HG03103 (cell line): ENCODE results near the gene PPP2R5A.
"Not testable (repeated sequence)": the region's sequence is repeated elsewhere in the genome, so short reads cannot be mapped to it uniquely, and the experiment has no call there.

Source experiments
- ATAC-seq: cut with Tn5 transposase; IDR thresholded peaks from one replicate; pipeline ENCODE4 v1.9.1; 2021; ENCODE audit warnings: low read depth; ENCODE audit not compliant: unreplicated experiment

PPP2R5A gene

GRCh38 chr1:212267017-212267416 is 18.2 kb upstream of the PPP2R5A start:
- ATAC-seq = no peak

- ATAC-seq = peak; percentile 70
Measured at GRCh38 chr1:212267460-212267859, 17.8 kb upstream of the PPP2R5A start.

GRCh38 chr1:212269306-212269705 is 15.9 kb upstream of the PPP2R5A start:
- no peak for ATAC-seq

GRCh38 chr1:212270564-212270963 is 14.6 kb upstream of the PPP2R5A start:
- ATAC-seq = no peak

- no peak for ATAC-seq
Measured at GRCh38 chr1:212271234-212271633, 14.0 kb upstream of the PPP2R5A start.

DNA sequence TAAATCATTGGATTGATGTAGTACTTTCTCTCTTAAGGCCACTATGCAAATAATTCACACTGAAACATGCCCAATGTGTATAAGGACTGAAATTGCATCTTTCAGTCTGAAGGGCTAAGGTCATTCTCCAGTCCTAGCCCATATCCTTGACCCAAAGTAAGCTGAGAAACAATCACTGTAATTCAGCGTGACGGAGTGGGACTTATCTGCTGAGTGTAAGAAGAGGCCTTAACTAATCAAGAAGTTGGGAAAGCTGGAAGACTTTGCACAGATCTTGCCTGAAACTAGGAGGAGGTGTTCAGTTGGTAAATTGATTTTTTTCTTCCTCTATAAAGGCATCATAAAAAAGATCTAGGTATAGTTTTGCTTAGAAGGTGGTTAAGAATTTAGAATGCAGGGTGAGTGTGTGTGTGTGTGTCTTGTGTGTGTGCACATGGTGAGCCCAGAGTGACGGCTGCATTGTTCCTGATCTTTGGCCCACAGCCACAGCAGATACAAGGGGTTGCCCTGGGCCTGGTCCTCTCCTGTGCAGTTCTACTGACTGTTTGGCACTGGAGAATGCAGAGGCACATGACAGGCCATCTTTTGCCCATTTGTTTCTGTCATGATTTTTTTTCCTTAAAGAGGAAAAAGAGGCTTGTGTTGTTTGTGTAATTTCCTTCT is 13.3 kb upstream of the PPP2R5A start:
- ATAC-seq = no peak

DNA sequence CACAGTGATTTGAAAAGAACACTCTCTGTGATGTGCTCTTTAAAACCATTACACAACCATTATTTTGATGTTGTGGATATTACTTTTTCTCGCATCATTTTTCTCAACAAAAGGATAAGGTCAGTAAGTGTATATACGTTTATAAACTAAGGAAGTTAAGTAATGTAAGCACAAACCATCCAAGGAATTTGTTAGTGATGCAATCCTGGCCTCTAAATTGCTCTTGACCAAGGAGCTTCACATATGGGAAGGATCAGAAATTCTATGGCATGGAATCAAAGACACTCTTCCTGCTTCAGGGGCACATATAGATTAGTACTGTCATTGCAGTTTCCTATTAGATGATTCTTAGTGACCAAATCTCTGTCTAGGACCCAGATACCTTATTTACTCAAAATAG is 3.6 kb upstream of the PPP2R5A start:
- no peak for ATAC-seq

DNA sequence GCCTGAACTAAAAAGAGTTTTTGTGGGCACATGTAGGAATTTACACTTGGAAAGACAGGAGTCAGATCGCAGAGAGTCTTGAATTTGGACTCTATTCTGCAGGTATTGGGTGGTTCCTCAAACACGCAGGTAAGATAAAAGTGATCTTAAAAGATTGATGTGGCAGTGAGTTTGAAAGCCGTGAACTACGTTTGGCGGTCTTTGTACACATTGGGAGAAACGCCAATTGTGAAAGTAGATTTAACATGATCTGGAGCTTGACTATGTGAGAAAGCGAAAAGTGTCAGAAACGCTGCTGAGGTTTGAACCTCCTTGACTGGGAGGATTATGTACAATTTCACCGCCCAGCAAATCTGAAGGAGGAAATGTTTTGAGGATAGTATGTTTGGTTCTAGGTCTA is 1.5 kb upstream of the PPP2R5A start:
- ATAC-seq = no peak

- no peak for ATAC-seq
Measured at GRCh38 chr1:212284332-212284743, 872 bp upstream of the PPP2R5A start.

- peak; percentile 4 for ATAC-seq
Measured at GRCh38 chr1:212285685-212286555, 710 bp downstream of the PPP2R5A start.

DNA sequence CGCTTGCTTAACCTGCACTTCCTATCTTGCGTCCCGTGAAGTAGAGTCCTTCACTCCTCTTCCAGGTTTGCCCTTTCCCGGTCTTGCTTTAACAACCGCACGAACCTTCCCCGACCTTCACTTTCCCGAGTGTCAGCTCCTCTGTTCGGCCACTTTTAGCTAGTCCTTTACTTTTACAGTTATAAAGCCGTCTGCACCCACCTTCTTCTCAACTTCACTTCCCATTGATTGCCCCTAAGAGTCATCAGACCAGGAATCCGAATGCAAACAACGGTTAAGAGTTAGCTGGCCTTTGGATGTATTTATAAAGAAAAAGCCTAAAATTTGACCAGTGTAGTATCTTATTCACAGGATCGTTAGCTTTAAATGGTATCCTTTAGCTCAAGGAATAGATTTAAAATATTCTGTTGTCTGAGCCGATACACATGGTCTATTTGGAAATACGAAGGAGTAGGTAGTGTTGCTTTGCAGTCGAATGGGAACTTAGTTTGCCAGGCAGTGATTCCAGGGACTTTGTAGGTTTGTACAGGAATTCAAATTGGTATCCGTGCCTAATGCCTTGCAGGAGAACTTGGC is 1.4 kb downstream of the PPP2R5A start:
- ATAC-seq = no peak

GRCh38 chr1:212287261-212287895 is 2.2 kb downstream of the PPP2R5A start:
- ATAC-seq = no peak

DNA sequence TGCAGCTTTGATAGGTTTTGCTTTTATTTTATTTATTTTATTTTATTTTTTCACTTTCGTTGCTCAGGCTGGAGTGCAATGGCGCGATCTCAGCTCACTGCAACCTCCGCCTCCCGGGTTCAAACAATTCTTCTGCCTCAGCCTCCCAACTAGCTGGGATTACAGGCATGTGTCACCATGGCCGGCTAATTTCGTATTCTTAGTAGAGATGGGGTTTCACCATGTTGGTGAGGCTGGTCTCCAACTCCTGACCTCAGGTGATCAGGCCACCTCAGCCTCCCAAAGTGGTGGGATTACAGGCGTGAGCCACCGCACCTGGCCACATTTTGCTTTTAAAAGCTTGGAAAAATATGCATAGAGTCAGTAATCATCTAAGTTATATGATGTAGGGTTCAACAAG is 2.8 kb downstream of the PPP2R5A start:
- ATAC-seq = not testable (repeated sequence)

DNA sequence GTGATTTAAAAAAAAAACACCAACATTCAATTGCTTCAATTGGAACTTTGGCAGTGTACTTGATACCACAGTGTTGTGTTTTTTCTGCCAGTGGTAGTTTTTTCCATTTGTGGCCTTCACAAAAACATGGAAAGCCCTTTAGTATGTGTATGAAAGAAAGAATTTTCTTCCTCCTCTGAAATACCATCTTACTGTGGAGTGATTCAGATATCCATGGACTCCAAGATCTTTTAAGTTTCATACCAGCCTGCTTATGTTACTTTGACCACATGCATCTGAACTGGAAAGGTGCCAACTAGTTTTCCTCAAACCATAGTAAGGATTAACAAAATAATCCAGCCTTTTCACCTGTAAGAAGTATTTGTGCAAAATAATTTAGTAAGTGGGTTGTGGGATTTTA is 3.4 kb downstream of the PPP2R5A start:
- no peak for ATAC-seq

- ATAC-seq = no peak
Measured at GRCh38 chr1:212289262-212290077, 4.3 kb downstream of the PPP2R5A start.

DNA sequence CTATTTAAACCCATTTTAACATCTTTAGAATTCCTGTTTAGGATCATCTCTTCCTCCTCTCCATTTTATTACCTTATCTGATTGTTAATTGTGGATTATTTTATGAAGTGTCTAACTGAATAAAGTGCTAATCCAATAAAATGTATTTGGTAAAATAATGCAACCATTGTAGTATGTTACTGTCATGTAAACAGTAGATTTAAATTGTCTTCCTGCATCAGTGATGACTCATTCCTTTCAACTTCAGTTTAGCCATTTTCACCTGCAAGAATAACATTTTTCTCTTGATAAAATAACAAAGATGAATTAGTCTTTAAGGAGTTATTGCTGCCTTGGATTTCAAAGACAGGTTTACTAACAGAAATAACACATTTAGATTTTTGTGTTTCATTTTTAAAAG is 5.4 kb downstream of the PPP2R5A start:
- ATAC-seq = no peak

GRCh38 chr1:212291505-212292134 is 6.4 kb downstream of the PPP2R5A start:
- ATAC-seq = peak; percentile 62

GRCh38 chr1:212292250-212293105 is 7.3 kb downstream of the PPP2R5A start:
- no peak for ATAC-seq

GRCh38 chr1:212293579-212293978 is 8.4 kb downstream of the PPP2R5A start:
- no peak for ATAC-seq
